DMS153 treated with DMSO at 0.1 percent for 48 hours (cell line): ENCODE results near the gene TRNT1.

ENCODE experiments used
- DNase-seq: peaks from one replicate; lab custom pipeline; 2025; ENCODE audit not compliant: unreplicated experiment; lab: John Stamatoyannopoulos, UW

The TRNT1 gene

DNA sequence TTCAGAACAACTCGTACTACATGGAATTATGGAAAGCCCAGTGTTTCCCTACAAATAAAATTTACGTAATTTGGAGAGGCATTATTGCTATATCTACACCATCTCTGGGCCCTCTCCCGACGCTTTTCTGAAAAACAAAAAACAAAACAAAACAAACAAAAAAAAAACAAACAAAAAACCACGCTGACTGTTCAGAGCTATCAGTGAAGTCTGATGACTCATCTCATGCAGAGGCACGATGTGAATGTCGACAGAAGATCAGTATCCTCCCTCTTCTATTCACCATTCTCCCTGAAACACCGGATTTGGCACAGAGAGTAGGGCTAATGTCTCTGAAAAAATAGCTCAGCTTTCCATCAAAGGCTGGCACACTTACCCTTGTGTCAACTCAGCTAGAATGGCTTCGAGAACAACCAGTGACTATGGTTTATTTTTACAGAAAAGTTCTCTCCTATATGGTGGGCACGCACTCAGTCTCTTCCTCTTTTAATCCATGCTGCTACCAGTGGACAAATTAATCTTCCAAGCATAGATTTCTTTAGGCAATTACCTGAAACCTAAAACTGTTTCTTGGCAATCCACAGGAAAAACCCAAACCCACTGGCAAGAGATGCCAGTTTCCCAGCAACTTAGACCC, 51.2 kb downstream of the TRNT1 start:
- DNase-seq = no peak

DNA sequence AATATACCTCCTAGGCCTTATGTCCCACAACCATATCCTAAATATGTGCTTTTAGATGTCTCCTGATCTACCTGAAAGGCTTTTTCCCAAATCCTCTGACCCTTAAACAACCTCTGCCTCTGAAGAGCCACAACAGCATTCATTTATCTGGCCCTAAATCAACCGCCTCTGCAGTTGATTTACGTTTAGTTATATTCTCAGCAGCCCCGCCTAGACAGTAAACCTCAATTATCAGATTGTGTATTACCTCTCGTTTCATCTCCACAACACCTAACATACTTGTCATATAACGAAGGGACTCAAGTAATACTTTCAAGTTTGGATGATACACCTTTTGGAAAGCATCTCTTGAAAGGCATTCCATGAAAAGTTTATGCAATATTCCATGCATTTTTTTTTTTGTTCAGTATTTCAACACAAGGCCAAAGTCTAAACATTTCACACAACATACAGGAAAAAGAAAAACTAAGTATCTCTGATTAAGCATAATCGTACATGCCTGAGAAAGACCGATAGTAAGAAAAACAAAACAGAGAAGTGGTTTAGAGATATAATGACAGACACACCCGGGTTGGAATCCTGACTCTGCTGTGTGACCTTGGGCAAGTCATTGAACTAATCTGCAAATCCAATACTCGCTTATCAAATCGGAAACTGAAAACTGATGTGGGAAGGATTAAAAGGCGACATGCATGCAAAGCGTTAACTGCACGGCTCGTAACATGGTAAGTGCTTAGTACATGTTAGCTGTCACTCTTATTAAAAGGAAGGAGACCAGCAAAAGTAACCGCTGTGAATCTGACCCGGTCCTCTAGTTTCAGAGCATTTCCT, 52.0 kb downstream of the TRNT1 start:
- DNase-seq = no peak

GRCh38 chr3:3179407-3180094, 52.8 kb downstream of the TRNT1 start, which contains the start of gene CRBN:
TSS of gene CRBN (minus strand) at chr3:3179691. CDS start at chr3:3179687, 4 bp downstream.
- peak; percentile 48 for DNase-seq

GRCh38 chr3:3180456-3180855, 53.7 kb downstream of the TRNT1 start:
- no peak for DNase-seq

DNA sequence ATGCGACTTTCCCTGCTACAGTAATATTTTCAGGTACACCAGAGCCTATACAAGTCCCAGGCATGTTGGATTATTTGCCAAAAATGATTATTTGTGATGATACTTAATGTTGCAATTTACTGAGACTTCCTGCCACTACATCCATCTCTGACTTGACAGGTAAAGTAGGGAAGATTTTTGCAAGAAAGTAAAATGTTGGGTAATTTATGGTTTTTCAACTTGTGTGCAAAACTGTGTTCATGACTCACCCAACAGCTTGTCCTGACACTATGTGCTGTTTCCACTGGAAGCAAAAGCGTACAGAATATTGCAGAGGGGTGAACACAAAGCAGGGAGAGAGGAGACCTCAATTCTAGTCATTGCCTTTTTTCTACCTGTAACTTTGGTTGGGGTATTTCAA, 58.1 kb downstream of the TRNT1 start:
- no peak for DNase-seq

DNA sequence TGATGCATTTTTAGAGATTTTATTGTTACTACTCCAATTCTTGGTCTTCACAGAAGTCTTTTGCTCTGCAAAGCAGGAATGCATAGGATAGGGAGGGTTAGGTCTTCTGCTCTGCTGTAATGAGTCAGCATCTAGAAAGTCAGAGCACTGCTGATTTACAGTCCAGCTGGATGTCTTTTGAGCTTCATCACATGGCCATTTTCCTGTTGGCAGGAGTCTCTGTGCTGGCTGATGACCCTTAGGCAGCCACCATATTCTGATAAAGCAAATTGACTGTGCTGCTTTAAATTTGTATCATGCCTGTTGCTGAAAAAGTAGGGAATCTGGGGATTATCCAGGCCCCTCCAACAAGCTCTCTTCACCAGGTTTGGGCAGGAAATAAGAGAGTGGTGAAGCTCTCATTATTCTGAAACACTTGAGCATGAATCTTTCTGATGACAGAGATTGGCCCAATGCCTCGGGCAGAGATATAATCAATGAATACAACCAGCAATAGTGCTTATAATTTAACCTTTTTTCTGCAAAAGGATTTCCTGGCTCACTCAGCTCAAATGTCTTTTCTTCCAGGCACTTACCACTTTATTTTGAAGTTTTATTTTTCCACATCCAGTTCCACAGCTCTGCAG, 62.5 kb downstream of the TRNT1 start:
- no peak for DNase-seq

DNA sequence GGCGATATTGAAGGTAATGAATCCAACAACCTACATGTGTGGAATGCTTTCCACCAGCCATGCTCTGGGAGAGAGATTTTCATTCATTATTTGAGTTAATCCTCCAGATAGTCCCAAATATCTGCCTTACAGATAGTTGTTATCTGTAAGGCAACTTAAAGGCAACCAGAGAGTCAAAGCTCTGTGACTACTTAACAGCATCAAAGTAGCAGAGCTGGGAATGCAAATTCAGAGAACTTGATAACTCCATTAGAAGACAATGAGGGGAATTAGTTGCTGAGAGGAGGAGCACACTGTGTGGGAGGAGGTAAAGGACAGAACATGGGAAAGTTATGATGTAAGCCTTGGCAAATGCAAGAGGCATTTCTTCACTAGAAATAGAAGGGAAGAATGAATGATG, 63.2 kb downstream of the TRNT1 start:
- no peak for DNase-seq

- DNase-seq = no peak
Measured at GRCh38 chr3:3191675-3192285, 65.0 kb downstream of the TRNT1 start.

DNA sequence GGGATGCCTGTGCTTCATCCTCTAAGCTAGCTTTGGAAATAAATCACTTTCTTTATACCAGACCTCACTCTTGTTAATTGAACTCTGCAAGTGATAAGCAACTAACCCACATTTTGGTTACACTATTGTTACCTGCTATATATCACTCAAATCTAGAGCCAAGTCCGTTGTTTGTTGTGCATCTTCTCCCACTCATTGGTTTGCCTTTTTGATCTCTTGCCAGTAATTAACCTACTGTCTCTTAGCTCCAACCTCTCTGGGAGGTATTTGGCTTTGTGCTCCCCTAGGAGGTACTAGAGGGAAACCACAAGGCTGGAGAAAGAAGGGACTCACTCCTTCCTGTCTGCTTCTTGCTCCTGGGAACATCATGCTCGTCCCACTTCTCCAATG, 65.5 kb downstream of the TRNT1 start:
- DNase-seq = no peak

- no peak for DNase-seq
Measured at GRCh38 chr3:3194861-3195260, 68.1 kb downstream of the TRNT1 start.

DNA sequence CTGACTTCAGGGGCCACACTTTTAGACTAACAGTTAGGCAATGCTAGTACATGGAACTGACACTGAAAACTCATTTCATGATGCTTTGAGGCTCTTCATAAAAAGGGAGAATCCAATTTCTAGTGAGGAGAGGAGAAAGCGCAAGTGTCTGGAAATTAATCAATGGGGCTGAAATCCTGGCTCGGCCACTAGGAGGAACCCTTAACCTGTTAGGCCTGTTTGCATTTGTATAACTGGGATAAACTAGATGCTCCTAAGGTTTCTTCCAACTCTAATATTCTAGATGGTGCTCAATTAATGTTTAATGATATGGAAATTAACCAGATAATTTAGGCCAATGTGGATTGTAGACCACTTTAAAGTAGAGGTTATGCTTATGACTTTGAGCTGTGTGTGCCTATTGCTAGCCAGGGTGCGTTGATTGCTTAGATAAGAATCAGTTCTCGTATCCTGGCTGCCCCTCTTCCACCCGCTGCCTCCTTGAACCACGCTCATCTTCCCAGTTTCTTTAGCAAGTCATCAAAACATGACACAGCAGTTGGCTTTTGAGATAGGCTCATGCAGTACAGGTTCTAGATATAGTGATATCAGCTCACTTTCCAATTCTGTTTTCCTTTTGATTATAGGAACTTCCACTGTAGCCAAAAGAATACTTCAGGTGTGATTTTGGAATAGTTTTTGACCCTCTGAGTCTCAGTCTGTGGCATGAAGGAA, 69.6 kb downstream of the TRNT1 start:
- DNase-seq = no peak
